B cell (primary cell): ENCODE results near the gene PIAS3.

Source experiments
- CTCF ChIP-seq: fragments of 200-600 bp; IDR thresholded peaks from one replicate; pipeline ENCODE4 v1.8.0; 2022; ENCODE audit warnings: antibody characterized with exemption, mild to moderate bottlenecking
- EZH2 ChIP-seq: IDR thresholded peaks from 2 replicates; pipeline ENCODE4 v1.6.1; 2012; ENCODE audit warnings: borderline replicate concordance, low read depth, mild to moderate bottlenecking, moderate library complexity, low read length; ENCODE audit not compliant: insufficient read depth, poor library complexity, severe bottlenecking

DNA sequence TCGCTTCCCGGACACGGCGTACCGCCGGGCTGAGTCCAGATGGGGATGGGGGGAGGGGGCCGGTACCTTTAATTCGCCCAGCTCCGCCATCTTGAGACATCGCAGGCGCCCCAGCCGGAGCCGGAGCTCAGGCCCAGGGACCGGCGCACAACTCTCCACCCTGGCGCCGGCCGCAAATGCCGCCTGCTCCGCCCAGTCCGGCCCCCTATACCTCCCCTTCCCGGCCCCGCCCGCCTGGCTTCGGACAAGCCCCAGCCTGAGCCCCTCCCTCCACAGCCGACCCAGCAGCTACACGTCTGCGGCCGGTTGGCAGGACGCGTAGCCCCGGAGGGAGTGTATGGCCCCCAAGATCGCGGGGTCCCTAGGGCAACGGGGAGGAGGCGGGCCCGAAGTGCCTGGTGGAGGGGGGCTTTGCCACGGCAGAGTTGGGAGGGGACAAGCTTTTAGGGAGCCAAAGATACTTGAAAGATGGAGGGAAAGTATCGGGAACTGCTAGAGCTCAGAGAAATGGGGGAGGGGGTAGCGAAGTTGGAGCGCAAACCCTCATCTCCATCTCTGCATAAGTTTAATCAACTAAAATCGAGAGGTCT, at the start of gene PIAS3:
- TF ChIP-seq CTCF: no peak
- no peak for TF ChIP-seq EZH2
